Naive thymus-derived CD4-positive, alpha-beta T cell (primary cell): ENCODE data around the gene YEATS4. TPM values are rescaled to one million over a fixed set of nuclear protein-coding genes. Genes with fewer than 3 reads are reported as not detected.

Source experiments
- ATAC-seq: fragments of 150-1000 bp; cut with Tn5 transposase; 2 replicates; pipeline ENCODE4 v1.10.0; 2021; ENCODE audit warnings: mild to moderate bottlenecking, moderate library complexity
- CTCF ChIA-PET: fragments of 350-600 bp; sonication (Branson Sonifier 250); formaldehyde crosslinking; loops from one replicate; lab custom pipeline; 2021; ENCODE audit warnings: antibody characterized with exemption; lab: Charles Lee
- POLR2A ChIA-PET: fragments of 350-600 bp; sonication (Branson Sonifier 250); formaldehyde crosslinking; loops from one replicate; lab custom pipeline; 2021; ENCODE audit warnings: antibody characterized with exemption, inconsistent platforms; lab: Charles Lee
- DNase-seq, 9 donors: peaks; one replicate each; pipeline versions ENCODE4 v3.0.0 to v3.0.0-alpha.2; 2020 to 2022; ENCODE audit warnings: mixed read lengths in 1 of 9
- H3K27ac ChIP-seq: one replicate; pipeline ENCODE4 v1.7.0; 2013; ENCODE audit warnings: mild to moderate bottlenecking, low read depth, low read length, moderate library complexity
- H3K27me3 ChIP-seq, 2 donors: one replicate each; pipeline ENCODE4 v1.7.0; 2013; ENCODE audit warnings: low read length in 2 of 2, mild to moderate bottlenecking in 2 of 2, moderate library complexity in 2 of 2; ENCODE audit not compliant: control insufficient read depth in 2 of 2, insufficient read depth in 2 of 2
- H3K36me3 ChIP-seq, 3 experiments: 1 replicate in 2 of 3; 2 replicates in 1 of 3; pipeline ENCODE4 v1.7.0; 2013; ENCODE audit warnings: low read length in 3 of 3, mild to moderate bottlenecking in 3 of 3, moderate library complexity in 1 of 3; ENCODE audit not compliant: insufficient read depth in 3 of 3, control insufficient read depth in 2 of 3
- H3K4me1 ChIP-seq, 2 donors: one replicate each; pipeline ENCODE4 v1.7.0; 2013; ENCODE audit warnings: low read length in 2 of 2, mild to moderate bottlenecking in 2 of 2, moderate library complexity in 1 of 2; ENCODE audit not compliant: control insufficient read depth in 2 of 2, insufficient read depth in 2 of 2
- H3K4me3 ChIP-seq: 2 replicates; pipeline ENCODE4 v1.7.0; 2013; ENCODE audit warnings: mild to moderate bottlenecking, low read length
- H3K9me3 ChIP-seq, 3 experiments: 1 replicate in 2 of 3; 2 replicates in 1 of 3; pipeline ENCODE4 v1.7.0; 2013; ENCODE audit warnings: low read length in 3 of 3; ENCODE audit not compliant: control insufficient read depth in 2 of 3
- H3K27ac Mint-ChIP-seq, 9 donors: one replicate each; pipeline ENCODE4 v1.8.0; 2020 to 2022; ENCODE audit warnings: mixed read lengths in 9 of 9, mild to moderate bottlenecking in 8 of 9, moderate library complexity in 5 of 9, inconsistent platforms in 2 of 9
- H3K27me3 Mint-ChIP-seq, 5 donors: one replicate each; pipeline ENCODE4 v1.8.0; 2021 to 2022; ENCODE audit warnings: mixed read lengths in 5 of 5, mild to moderate bottlenecking in 1 of 5
- H3K36me3 Mint-ChIP-seq, 5 donors: one replicate each; pipeline ENCODE4 v1.8.0; 2020 to 2022; ENCODE audit warnings: mixed read lengths in 5 of 5, mild to moderate bottlenecking in 3 of 5, inconsistent platforms in 1 of 5
- H3K4me1 Mint-ChIP-seq, 7 donors: one replicate each; pipeline ENCODE4 v1.8.0; 2020 to 2022; ENCODE audit warnings: mixed read lengths in 7 of 7, mild to moderate bottlenecking in 3 of 7, inconsistent platforms in 1 of 7
- H3K4me3 Mint-ChIP-seq, 10 donors: one replicate each; pipeline ENCODE4 v1.8.0; 2020 to 2022; ENCODE audit warnings: mild to moderate bottlenecking in 10 of 10, mixed read lengths in 10 of 10, moderate library complexity in 6 of 10, inconsistent platforms in 2 of 10
- H3K9me3 Mint-ChIP-seq, 11 donors: one replicate each; pipeline ENCODE4 v1.8.0; 2020 to 2022; ENCODE audit warnings: mixed read lengths in 11 of 11, mild to moderate bottlenecking in 4 of 11, inconsistent platforms in 1 of 11, moderate library complexity in 1 of 11
- intact Hi-C, 2 donors: fragments of 100-400 bp; cut with micrococcal nuclease; formaldehyde crosslinking; loops; one replicate each; pipeline ENCODE4 v1.15.1; 2023
- polyA plus RNA-seq, 2 donors: library from polyadenylated mRNA; unstranded; fragments of 300-500 nt; fragmentation: Illumina TruSeq; gene quantifications; one replicate each; pipeline ENCODE4 v1.2.3, GENCODE V29; 2021
- total RNA-seq, 6 experiments: library from RNA in 5 of 6; stranded (reverse) in 5 of 6; gene quantifications; 1 replicate in 5 of 6; 2 replicates in 1 of 6; pipeline ENCODE4 v1.2.3 and lab custom pipeline; 2021 to 2026

The YEATS4 gene
- total and polyA plus RNA-seq, 7 experiments from 2014 or later: 16.5 to 61.0 (median 29.0) TPM

- POLR2A ChIA-PET: interaction anchor here (0.5 kb wide), 1 partner anchor 117 kb away, joined by 3 read pairs; no protein-coding TSS in a partner anchor
- no peak overlapping the region for H3K27ac ChIP-seq
- peaks cover 0 to 20% (median 5%) of the 10 kb centered on the region in 5 donors for H3K36me3 Mint-ChIP-seq
- no peaks in the 10 kb centered on the region for H3K9me3 ChIP-seq
- H3K4me3 ChIP-seq: no peak overlapping the region
- no peaks in the 10 kb centered on the region for H3K9me3 Mint-ChIP-seq
- H3K27me3 ChIP-seq: no peaks in the 10 kb centered on the region
- H3K36me3 ChIP-seq: no peaks in the 10 kb centered on the region
- intact Hi-C loops: no loop called here
- CTCF ChIA-PET: interaction anchor here (0.7 kb wide), 1 partner anchor 148 kb away, joined by 5 read pairs; no protein-coding TSS in a partner anchor
- DNase-seq (no peak), ATAC-seq (no peak)
- H3K27me3 Mint-ChIP-seq: no peaks in the 10 kb centered on the region
- no peak overlapping the region for H3K27ac Mint-ChIP-seq
- no peaks in the 10 kb centered on the region for H3K4me1 ChIP-seq
- no peak overlapping the region for H3K4me3 Mint-ChIP-seq
- no peaks in the 10 kb centered on the region for H3K4me1 Mint-ChIP-seq
These were observed 60.2 kb downstream of the YEATS4 start for GRCh38 chr12:69419701-69420100.

GRCh38 chr12:69421548-69421947 lies 62.0 kb downstream of the YEATS4 start:
- H3K27ac ChIP-seq: no peak overlapping the region
- no peaks in the 10 kb centered on the region for H3K27me3 Mint-ChIP-seq

GRCh38 chr12:69423037-69423905 lies 63.7 kb downstream of the YEATS4 start:
- ATAC-seq (no peak), DNase-seq (no peak)
- Histone ChIP-seq H3K4me3 (no peak overlapping the region), H3K4me1 (no peaks in the 10 kb centered on the region), H3K27me3 (no peaks in the 10 kb centered on the region), H3K9me3 (no peaks in the 10 kb centered on the region), H3K27ac (no peak overlapping the region), H3K36me3 (no peaks in the 10 kb centered on the region)
- Mint-ChIP-seq H3K4me1 (no peaks in the 10 kb centered on the region), H3K9me3 (no peaks in the 10 kb centered on the region), H3K36me3 (peaks cover 0 to 17% (median 5%) of the 10 kb centered on the region in 5 donors), H3K4me3 (no peak overlapping the region), H3K27me3 (no peaks in the 10 kb centered on the region), H3K27ac (no peak overlapping the region)
- ChIA-PET POLR2A (no interaction called here), CTCF (interaction anchor here (0.6 kb wide), 1 partner anchor 46 kb away, joined by 4 read pairs; no protein-coding TSS in a partner anchor)
- intact Hi-C loops: no loop called here

More at GRCh38 chr12:69421548-69421947, 62.0 kb downstream of the YEATS4 start:
- CTCF ChIA-PET: interaction anchor here (0.8 kb wide), 1 partner anchor 14 kb away, joined by 3 read pairs; no protein-coding TSS in a partner anchor
- ATAC-seq (no peak), DNase-seq (no peak)
- H3K36me3 Mint-ChIP-seq: peaks cover 0 to 17% (median 5%) of the 10 kb centered on the region in 5 donors
- intact Hi-C loops: no loop called here
- Histone ChIP-seq H3K36me3 (no peaks in the 10 kb centered on the region), H3K27me3 (no peaks in the 10 kb centered on the region), H3K4me1 (no peaks in the 10 kb centered on the region), H3K4me3 (no peak overlapping the region), H3K9me3 (no peaks in the 10 kb centered on the region)
- H3K27ac Mint-ChIP-seq: no peak overlapping the region
- no peaks in the 10 kb centered on the region for H3K9me3 Mint-ChIP-seq
- H3K4me3 Mint-ChIP-seq: no peak overlapping the region
- POLR2A ChIA-PET: no interaction called here
- no peaks in the 10 kb centered on the region for H3K4me1 Mint-ChIP-seq

- Mint-ChIP-seq H3K36me3 (peaks cover 0 to 21% (median 5%) of the 10 kb centered on the region in 5 donors), H3K27ac (peak overlapping the region in 1 of 9 donors; percentile 56), H3K4me1 (no peaks in the 10 kb centered on the region), H3K4me3 (no peak overlapping the region), H3K9me3 (no peaks in the 10 kb centered on the region), H3K27me3 (no peaks in the 10 kb centered on the region)
- H3K9me3 ChIP-seq: no peaks in the 10 kb centered on the region
- H3K4me1 ChIP-seq: no peaks in the 10 kb centered on the region
- ATAC-seq (no peak), DNase-seq (no peak)
- H3K36me3 ChIP-seq: no peaks in the 10 kb centered on the region
- no peak overlapping the region for H3K4me3 ChIP-seq
- POLR2A ChIA-PET: no interaction called here
- CTCF ChIA-PET: no interaction called here
- no peak overlapping the region for H3K27ac ChIP-seq
- intact Hi-C loops: no loop called here
- no peaks in the 10 kb centered on the region for H3K27me3 ChIP-seq
These were observed 65.9 kb downstream of the YEATS4 start for GRCh38 chr12:69425417-69425816.

GRCh38 chr12:69428351-69429073 lies 69.0 kb downstream of the YEATS4 start:
- ChIA-PET POLR2A (no interaction called here), CTCF (no interaction called here)
- DNase-seq (no peak), ATAC-seq (no peak)
- H3K27ac Mint-ChIP-seq: peak overlapping the region in 1 of 9 donors; percentile 21
- H3K9me3 ChIP-seq: no peaks in the 10 kb centered on the region
- H3K4me3 Mint-ChIP-seq: no peak overlapping the region
- H3K4me1 ChIP-seq: no peaks in the 10 kb centered on the region
- no peaks in the 10 kb centered on the region for H3K27me3 ChIP-seq
- no peaks in the 10 kb centered on the region for H3K36me3 ChIP-seq
- intact Hi-C loops: no loop called here
- H3K9me3 Mint-ChIP-seq: no peaks in the 10 kb centered on the region
- H3K4me3 ChIP-seq: no peak overlapping the region
- no peaks in the 10 kb centered on the region for H3K27me3 Mint-ChIP-seq
- no peaks in the 10 kb centered on the region for H3K4me1 Mint-ChIP-seq
- peaks cover 0 to 9% (median 0%) of the 10 kb centered on the region in 5 donors for H3K36me3 Mint-ChIP-seq
- no peak overlapping the region for H3K27ac ChIP-seq

GRCh38 chr12:69430942-69431590 lies 71.5 kb downstream of the YEATS4 start:
- Histone ChIP-seq H3K27ac (no peak overlapping the region), H3K4me3 (no peak overlapping the region), H3K9me3 (no peaks in the 10 kb centered on the region), H3K27me3 (no peaks in the 10 kb centered on the region), H3K4me1 (no peaks in the 10 kb centered on the region), H3K36me3 (no peaks in the 10 kb centered on the region)
- intact Hi-C loops: no loop called here
- H3K27me3 Mint-ChIP-seq: no peaks in the 10 kb centered on the region
- no peaks in the 10 kb centered on the region for H3K4me1 Mint-ChIP-seq
- no peak for ATAC-seq
- H3K27ac Mint-ChIP-seq: no peak overlapping the region
- POLR2A ChIA-PET: no interaction called here
- peaks cover 0 to 6% (median 0%) of the 10 kb centered on the region in 5 donors for H3K36me3 Mint-ChIP-seq
- no peak overlapping the region for H3K4me3 Mint-ChIP-seq
- H3K9me3 Mint-ChIP-seq: no peaks in the 10 kb centered on the region
- DNase-seq: no peak
- CTCF ChIA-PET: no interaction called here
